GM23338 (cell line): ENCODE data around the gene SSR3. TPM values are rescaled to one million over a fixed set of nuclear protein-coding genes. Genes with fewer than 3 reads are reported as not detected.

ENCODE experiments used
- ATAC-seq: fragments of 200-7000 bp; cut with Tn5 transposase; 3 replicates; pipeline ENCODE4 v1.9.1; 2020
- DNase-seq: peaks from one replicate; pipeline ENCODE4 v3.0.0-alpha.2; 2015; ENCODE audit warnings: low spot score
- H2AFZ ChIP-seq: fragments of 200-600 bp; sonication (generic); 2 replicates; pipeline ENCODE4 v1.8.0; 2016; ENCODE audit warnings: antibody characterized with exemption, mild to moderate bottlenecking, moderate library complexity
- H3F3A ChIP-seq: fragments of 200-600 bp; sonication (generic); replicated peaks from 2 replicates; pipeline ENCODE4 v1.8.0; 2017; ENCODE audit warnings: antibody characterized with exemption, mixed run types, low read depth
- H3K27ac ChIP-seq: fragments of 200-600 bp; sonication (generic); 2 replicates; pipeline ENCODE4 v1.6.1; 2016; ENCODE audit warnings: low read depth
- H3K27me3 ChIP-seq: fragments of 200-600 bp; sonication (generic); 2 replicates; pipeline ENCODE4 v1.8.0; 2016; ENCODE audit warnings: mild to moderate bottlenecking, mixed run types, moderate library complexity; ENCODE audit not compliant: insufficient read depth
- H3K36me3 ChIP-seq: fragments of 200-600 bp; sonication (generic); 2 replicates; pipeline ENCODE4 v1.8.0; 2016; ENCODE audit warnings: mild to moderate bottlenecking; ENCODE audit not compliant: insufficient read depth
- H3K4me1 ChIP-seq: fragments of 200-600 bp; sonication (generic); 2 replicates; pipeline ENCODE4 v1.8.0; 2016; ENCODE audit warnings: mild to moderate bottlenecking, moderate library complexity; ENCODE audit not compliant: insufficient read depth
- H3K4me2 ChIP-seq: fragments of 200-600 bp; sonication (generic); 2 replicates; pipeline ENCODE4 v1.7.1; 2017; ENCODE audit warnings: mixed run types
- H3K4me3 ChIP-seq: fragments of 200-600 bp; sonication (generic); 2 replicates; pipeline ENCODE4 v1.6.1; 2016; ENCODE audit warnings: mixed run types
- H3K79me2 ChIP-seq: fragments of 200-600 bp; sonication (generic); replicated peaks from 2 replicates; pipeline ENCODE4 v1.8.0; 2017; ENCODE audit warnings: mild to moderate bottlenecking; ENCODE audit not compliant: insufficient read depth
- H3K9me2 ChIP-seq: fragments of 200-600 bp; sonication (generic); 2 replicates; pipeline ENCODE4 v1.8.0; 2017; ENCODE audit not compliant: insufficient read depth
- H4K20me1 ChIP-seq: fragments of 200-600 bp; sonication (generic); replicated peaks from 2 replicates; pipeline ENCODE4 v1.8.0; 2017; ENCODE audit warnings: mild to moderate bottlenecking; ENCODE audit not compliant: insufficient read depth
- H3K27ac Mint-ChIP-seq: 2 replicates; pipeline ENCODE4 v1.8.0; 2020; ENCODE audit warnings: inconsistent platforms, mild to moderate bottlenecking, moderate library complexity, mixed read lengths
- H3K27me3 Mint-ChIP-seq: 3 replicates; pipeline ENCODE4 v1.8.0; 2022; ENCODE audit warnings: low read depth, mild to moderate bottlenecking, moderate library complexity, mixed read lengths, inconsistent platforms; ENCODE audit not compliant: insufficient read depth, poor library complexity
- H3K36me3 Mint-ChIP-seq: 3 replicates; pipeline ENCODE4 v1.8.0; 2021; ENCODE audit warnings: low read depth, mild to moderate bottlenecking, inconsistent platforms, moderate library complexity, mixed read lengths
- H3K4me1 Mint-ChIP-seq: 3 replicates; pipeline ENCODE4 v1.8.0; 2020; ENCODE audit warnings: mild to moderate bottlenecking, inconsistent platforms, mixed read lengths
- H3K4me3 Mint-ChIP-seq: 3 replicates; pipeline ENCODE4 v1.8.0; 2021; ENCODE audit warnings: moderate library complexity, mild to moderate bottlenecking, inconsistent platforms, mixed read lengths
- H3K9me3 Mint-ChIP-seq: 3 replicates; pipeline ENCODE4 v1.8.0; 2020; ENCODE audit warnings: moderate library complexity, mild to moderate bottlenecking, inconsistent platforms, mixed read lengths
- CREB1 ChIP-seq: fragments of 250-450 bp; sonication (Bioruptor Pico); IDR thresholded peaks from 2 replicates; pipeline ENCODE4 v1.5.0; 2020; ENCODE audit warnings: low read depth, mild to moderate bottlenecking, moderate library complexity
- EZH2 ChIP-seq: fragments of 200-600 bp; sonication (generic); IDR thresholded peaks from one replicate; pipeline ENCODE4 v1.8.0; 2017; ENCODE audit warnings: antibody characterized with exemption, mild to moderate bottlenecking, low read depth; ENCODE audit not compliant: unreplicated experiment
- EZH2phosphoT487 ChIP-seq: fragments of 200-600 bp; sonication (generic); IDR thresholded peaks from one replicate; pipeline ENCODE4 v1.8.1; 2018; ENCODE audit warnings: antibody characterized with exemption; ENCODE audit not compliant: unreplicated experiment
- JUNB ChIP-seq: IDR thresholded peaks from one replicate; pipeline ENCODE4 v1.6.1; 2016; ENCODE audit warnings: antibody characterized with exemption; ENCODE audit not compliant: unreplicated experiment
- NANOG ChIP-seq: IDR thresholded peaks from 2 replicates; pipeline ENCODE4 v1.6.1; 2016; ENCODE audit warnings: antibody characterized with exemption, borderline replicate concordance
- POLR2AphosphoS5 ChIP-seq: IDR thresholded peaks from 2 replicates; pipeline ENCODE4 v1.6.1; 2016; ENCODE audit warnings: antibody characterized with exemption, low read depth
- STAT1 ChIP-seq: IDR thresholded peaks from one replicate; pipeline ENCODE4 v1.6.1; 2016; ENCODE audit warnings: antibody characterized with exemption; ENCODE audit not compliant: unreplicated experiment
- ZNF114 ChIP-seq: fragments of 250-450 bp; sonication (Bioruptor Pico); IDR thresholded peaks from 2 replicates; pipeline ENCODE4 v1.5.0; 2020; ENCODE audit warnings: mild to moderate bottlenecking, moderate library complexity
- ZNF331 ChIP-seq: fragments of 250-450 bp; sonication (Bioruptor Pico); IDR thresholded peaks from 2 replicates; pipeline ENCODE4 v1.5.0; 2020; ENCODE audit warnings: low read depth, mild to moderate bottlenecking, moderate library complexity
- polyA plus RNA-seq: library from polyadenylated mRNA; unstranded; fragments of >200 nt; fragmentation: Nextera tagmentation; extraction: Ambion mirVana; gene quantifications from 2 replicates; pipeline ENCODE4 v1.2.1, GENCODE V29; 2016
- total RNA-seq: library from RNA; depleted of rRNA; stranded (reverse); fragments of >200 nt; shearing (Covaris generic); gene quantifications from 2 replicates; pipeline ENCODE4 v1.2.3, GENCODE V29; 2014
- TF ChIP-seq, protein P1 (sequence below), 2 experiments: fragments of 200-600 bp in 1 of 2; sonication (generic) in 1 of 2; conservative IDR thresholded peaks; 2 replicates each; pipeline versions ENCODE4 v1.5.1 to v1.6.1; 2016 to 2017; ENCODE audit warnings: antibody characterized with exemption in 2 of 2, low read depth in 2 of 2, mild to moderate bottlenecking in 2 of 2, moderate library complexity in 1 of 2
- TF ChIP-seq, protein P2 (sequence below): IDR thresholded peaks from 2 replicates; pipeline ENCODE4 v1.6.1; 2016; ENCODE audit warnings: antibody characterized with exemption
- TF ChIP-seq, protein P3 (sequence below): fragments of 250-450 bp; sonication (Bioruptor Pico); IDR thresholded peaks from 2 replicates; pipeline ENCODE4 v1.5.0; 2020; ENCODE audit warnings: mild to moderate bottlenecking, moderate library complexity
- TF ChIP-seq, protein P4 (sequence below): IDR thresholded peaks from one replicate; pipeline ENCODE4 v1.6.1; 2018; ENCODE audit warnings: antibody characterized with exemption; ENCODE audit not compliant: unreplicated experiment

Gene SSR3
- total and polyA plus RNA-seq, 2 experiments from 2014 or later = 143 to 173 TPM

DNA sequence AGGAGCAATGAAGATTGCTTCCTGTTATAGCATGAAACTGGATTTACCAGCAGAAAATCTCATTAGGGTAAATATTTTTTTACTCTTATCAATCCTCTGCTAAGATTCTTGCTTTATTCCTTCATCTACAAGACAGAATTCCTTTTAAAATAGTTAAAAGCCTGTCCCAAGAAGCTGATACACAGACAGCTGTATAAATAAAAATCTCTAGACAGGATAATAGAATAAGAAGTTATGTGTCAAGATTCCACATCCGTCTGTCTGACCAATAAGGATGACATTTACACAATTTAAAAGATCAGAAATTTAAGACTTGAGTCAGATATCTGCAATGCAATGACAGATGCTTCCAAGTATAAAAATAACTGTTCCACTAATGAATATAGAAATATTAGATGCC, 57.6 kb downstream of the SSR3 start:
- no peak overlapping the region for H3K4me3 ChIP-seq
- Mint-ChIP-seq H3K36me3 (peaks cover 6% of the 10 kb centered on the region; the same call in 1 of the 3 replicates), H3K27ac (no peak overlapping the region), H3K9me3 (peaks cover 7% of the 10 kb centered on the region; the same call in 2 of the 3 replicates), H3K4me1 (no peaks in the 10 kb centered on the region), H3K4me3 (no peak overlapping the region), H3K27me3 (no peaks in the 10 kb centered on the region)
- H3K27ac ChIP-seq = no peak overlapping the region
- no peak overlapping the region for H2AFZ ChIP-seq
- no peaks in the 10 kb centered on the region for H3K4me1 ChIP-seq
- H3K4me2 ChIP-seq = no peak overlapping the region
- H3K27me3 ChIP-seq = no peaks in the 10 kb centered on the region
- H3K36me3 ChIP-seq = no peaks in the 10 kb centered on the region
- DNase-seq = no peak
- no peaks in the 10 kb centered on the region for H3F3A ChIP-seq
- no peaks in the 10 kb centered on the region for H3K79me2 ChIP-seq
- ATAC-seq = no peak
- TF ChIP-seq, protein P1, sequence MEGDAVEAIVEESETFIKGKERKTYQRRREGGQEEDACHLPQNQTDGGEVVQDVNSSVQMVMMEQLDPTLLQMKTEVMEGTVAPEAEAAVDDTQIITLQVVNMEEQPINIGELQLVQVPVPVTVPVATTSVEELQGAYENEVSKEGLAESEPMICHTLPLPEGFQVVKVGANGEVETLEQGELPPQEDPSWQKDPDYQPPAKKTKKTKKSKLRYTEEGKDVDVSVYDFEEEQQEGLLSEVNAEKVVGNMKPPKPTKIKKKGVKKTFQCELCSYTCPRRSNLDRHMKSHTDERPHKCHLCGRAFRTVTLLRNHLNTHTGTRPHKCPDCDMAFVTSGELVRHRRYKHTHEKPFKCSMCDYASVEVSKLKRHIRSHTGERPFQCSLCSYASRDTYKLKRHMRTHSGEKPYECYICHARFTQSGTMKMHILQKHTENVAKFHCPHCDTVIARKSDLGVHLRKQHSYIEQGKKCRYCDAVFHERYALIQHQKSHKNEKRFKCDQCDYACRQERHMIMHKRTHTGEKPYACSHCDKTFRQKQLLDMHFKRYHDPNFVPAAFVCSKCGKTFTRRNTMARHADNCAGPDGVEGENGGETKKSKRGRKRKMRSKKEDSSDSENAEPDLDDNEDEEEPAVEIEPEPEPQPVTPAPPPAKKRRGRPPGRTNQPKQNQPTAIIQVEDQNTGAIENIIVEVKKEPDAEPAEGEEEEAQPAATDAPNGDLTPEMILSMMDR (conservative IDR thresholded peaks at IDR 0.05; ENCODE audit: low read depth in 2 of 2) = no peak
- TF ChIP-seq, protein P2, sequence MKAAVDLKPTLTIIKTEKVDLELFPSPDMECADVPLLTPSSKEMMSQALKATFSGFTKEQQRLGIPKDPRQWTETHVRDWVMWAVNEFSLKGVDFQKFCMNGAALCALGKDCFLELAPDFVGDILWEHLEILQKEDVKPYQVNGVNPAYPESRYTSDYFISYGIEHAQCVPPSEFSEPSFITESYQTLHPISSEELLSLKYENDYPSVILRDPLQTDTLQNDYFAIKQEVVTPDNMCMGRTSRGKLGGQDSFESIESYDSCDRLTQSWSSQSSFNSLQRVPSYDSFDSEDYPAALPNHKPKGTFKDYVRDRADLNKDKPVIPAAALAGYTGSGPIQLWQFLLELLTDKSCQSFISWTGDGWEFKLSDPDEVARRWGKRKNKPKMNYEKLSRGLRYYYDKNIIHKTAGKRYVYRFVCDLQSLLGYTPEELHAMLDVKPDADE = no peak
- TF ChIP-seq CREB1 (CRISPR knock-in tag) (no peak), ZNF331 (CRISPR knock-in tag) (no peak), POLR2AphosphoS5 (no peak), EZH2 (no peak), JUNB (no peak), ZNF114 (CRISPR knock-in tag) (no peak), NANOG (no peak), EZH2phosphoT487 (no peak), STAT1 (no peak)
- TF ChIP-seq, protein P3, sequence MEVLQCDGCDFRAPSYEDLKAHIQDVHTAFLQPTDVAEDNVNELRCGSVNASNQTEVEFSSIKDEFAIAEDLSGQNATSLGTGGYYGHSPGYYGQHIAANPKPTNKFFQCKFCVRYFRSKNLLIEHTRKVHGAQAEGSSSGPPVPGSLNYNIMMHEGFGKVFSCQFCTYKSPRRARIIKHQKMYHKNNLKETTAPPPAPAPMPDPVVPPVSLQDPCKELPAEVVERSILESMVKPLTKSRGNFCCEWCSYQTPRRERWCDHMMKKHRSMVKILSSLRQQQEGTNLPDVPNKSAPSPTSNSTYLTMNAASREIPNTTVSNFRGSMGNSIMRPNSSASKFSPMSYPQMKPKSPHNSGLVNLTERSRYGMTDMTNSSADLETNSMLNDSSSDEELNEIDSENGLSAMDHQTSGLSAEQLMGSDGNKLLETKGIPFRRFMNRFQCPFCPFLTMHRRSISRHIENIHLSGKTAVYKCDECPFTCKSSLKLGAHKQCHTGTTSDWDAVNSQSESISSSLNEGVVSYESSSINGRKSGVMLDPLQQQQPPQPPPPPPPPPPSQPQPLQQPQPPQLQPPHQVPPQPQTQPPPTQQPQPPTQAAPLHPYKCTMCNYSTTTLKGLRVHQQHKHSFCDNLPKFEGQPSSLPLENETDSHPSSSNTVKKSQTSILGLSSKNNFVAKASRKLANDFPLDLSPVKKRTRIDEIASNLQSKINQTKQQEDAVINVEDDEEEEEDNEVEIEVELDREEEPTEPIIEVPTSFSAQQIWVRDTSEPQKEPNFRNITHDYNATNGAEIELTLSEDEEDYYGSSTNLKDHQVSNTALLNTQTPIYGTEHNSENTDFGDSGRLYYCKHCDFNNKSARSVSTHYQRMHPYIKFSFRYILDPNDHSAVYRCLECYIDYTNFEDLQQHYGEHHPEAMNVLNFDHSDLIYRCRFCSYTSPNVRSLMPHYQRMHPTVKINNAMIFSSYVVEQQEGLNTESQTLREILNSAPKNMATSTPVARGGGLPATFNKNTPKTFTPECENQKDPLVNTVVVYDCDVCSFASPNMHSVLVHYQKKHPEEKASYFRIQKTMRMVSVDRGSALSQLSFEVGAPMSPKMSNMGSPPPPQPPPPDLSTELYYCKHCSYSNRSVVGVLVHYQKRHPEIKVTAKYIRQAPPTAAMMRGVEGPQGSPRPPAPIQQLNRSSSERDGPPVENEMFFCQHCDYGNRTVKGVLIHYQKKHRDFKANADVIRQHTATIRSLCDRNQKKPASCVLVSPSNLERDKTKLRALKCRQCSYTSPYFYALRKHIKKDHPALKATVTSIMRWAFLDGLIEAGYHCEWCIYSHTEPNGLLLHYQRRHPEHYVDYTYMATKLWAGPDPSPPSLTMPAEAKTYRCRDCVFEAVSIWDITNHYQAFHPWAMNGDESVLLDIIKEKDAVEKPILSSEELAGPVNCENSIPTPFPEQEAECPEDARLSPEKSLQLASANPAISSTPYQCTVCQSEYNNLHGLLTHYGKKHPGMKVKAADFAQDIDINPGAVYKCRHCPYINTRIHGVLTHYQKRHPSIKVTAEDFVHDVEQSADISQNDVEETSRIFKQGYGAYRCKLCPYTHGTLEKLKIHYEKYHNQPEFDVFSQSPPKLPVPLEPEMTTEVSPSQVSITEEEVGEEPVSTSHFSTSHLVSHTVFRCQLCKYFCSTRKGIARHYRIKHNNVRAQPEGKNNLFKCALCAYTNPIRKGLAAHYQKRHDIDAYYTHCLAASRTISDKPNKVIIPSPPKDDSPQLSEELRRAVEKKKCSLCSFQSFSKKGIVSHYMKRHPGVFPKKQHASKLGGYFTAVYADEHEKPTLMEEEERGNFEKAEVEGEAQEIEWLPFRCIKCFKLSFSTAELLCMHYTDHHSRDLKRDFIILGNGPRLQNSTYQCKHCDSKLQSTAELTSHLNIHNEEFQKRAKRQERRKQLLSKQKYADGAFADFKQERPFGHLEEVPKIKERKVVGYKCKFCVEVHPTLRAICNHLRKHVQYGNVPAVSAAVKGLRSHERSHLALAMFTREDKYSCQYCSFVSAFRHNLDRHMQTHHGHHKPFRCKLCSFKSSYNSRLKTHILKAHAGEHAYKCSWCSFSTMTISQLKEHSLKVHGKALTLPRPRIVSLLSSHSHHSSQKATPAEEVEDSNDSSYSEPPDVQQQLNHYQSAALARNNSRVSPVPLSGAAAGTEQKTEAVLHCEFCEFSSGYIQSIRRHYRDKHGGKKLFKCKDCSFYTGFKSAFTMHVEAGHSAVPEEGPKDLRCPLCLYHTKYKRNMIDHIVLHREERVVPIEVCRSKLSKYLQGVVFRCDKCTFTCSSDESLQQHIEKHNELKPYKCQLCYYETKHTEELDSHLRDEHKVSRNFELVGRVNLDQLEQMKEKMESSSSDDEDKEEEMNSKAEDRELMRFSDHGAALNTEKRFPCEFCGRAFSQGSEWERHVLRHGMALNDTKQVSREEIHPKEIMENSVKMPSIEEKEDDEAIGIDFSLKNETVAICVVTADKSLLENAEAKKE (CRISPR knock-in tag) = no peak
- TF ChIP-seq, protein P4, sequence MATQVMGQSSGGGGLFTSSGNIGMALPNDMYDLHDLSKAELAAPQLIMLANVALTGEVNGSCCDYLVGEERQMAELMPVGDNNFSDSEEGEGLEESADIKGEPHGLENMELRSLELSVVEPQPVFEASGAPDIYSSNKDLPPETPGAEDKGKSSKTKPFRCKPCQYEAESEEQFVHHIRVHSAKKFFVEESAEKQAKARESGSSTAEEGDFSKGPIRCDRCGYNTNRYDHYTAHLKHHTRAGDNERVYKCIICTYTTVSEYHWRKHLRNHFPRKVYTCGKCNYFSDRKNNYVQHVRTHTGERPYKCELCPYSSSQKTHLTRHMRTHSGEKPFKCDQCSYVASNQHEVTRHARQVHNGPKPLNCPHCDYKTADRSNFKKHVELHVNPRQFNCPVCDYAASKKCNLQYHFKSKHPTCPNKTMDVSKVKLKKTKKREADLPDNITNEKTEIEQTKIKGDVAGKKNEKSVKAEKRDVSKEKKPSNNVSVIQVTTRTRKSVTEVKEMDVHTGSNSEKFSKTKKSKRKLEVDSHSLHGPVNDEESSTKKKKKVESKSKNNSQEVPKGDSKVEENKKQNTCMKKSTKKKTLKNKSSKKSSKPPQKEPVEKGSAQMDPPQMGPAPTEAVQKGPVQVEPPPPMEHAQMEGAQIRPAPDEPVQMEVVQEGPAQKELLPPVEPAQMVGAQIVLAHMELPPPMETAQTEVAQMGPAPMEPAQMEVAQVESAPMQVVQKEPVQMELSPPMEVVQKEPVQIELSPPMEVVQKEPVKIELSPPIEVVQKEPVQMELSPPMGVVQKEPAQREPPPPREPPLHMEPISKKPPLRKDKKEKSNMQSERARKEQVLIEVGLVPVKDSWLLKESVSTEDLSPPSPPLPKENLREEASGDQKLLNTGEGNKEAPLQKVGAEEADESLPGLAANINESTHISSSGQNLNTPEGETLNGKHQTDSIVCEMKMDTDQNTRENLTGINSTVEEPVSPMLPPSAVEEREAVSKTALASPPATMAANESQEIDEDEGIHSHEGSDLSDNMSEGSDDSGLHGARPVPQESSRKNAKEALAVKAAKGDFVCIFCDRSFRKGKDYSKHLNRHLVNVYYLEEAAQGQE = no peak
- 0 out of 2 replicates have a peak, but pooled peaks cover 2% of the 10 kb centered on the region for H3K9me2 ChIP-seq
- H4K20me1 ChIP-seq = no peaks in the 10 kb centered on the region
